ENCODE results near the gene RIPPLY2. TPM values are rescaled to one million over a fixed set of nuclear protein-coding genes. Genes with fewer than 3 reads are reported as not detected.

The RIPPLY2 gene
- total and polyA plus RNA-seq, 8 donors: not detected

GRCh38 chr6:83873869-83874268 lies 20.7 kb downstream of the RIPPLY2 start:
- no peak overlapping the region for H3K4me3 ChIP-seq
- ATAC-seq (no peak), DNase-seq (no peak)
- H3K9me3 ChIP-seq: no peaks in the 10 kb centered on the region
- peak overlapping the region in 1 of 2 donors; percentile 36 for H3K27ac ChIP-seq
- intact Hi-C loops (cut with DNase I): no loop called here
- TF ChIP-seq CTCF (IDR thresholded peaks at IDR 0.05): no peak
- H3K4me1 ChIP-seq: peaks cover 0 to 10% of the 10 kb centered on the region in 2 donors
- H3K27me3 ChIP-seq: no peaks in the 10 kb centered on the region
- H3K36me3 ChIP-seq: peaks cover 0 to 5% of the 10 kb centered on the region in 2 donors

- DNase-seq (no peak), ATAC-seq (no peak)
- intact Hi-C loops (cut with DNase I): no loop called here
- H3K9me3 ChIP-seq: no peaks in the 10 kb centered on the region
- H3K27me3 ChIP-seq: no peaks in the 10 kb centered on the region
- H3K27ac ChIP-seq: no peak overlapping the region
- H3K36me3 ChIP-seq: no peaks in the 10 kb centered on the region
- peaks cover 0 to 13% of the 10 kb centered on the region in 2 donors for H3K4me1 ChIP-seq
- no peak for TF ChIP-seq CTCF (IDR thresholded peaks at IDR 0.05)
- H3K4me3 ChIP-seq: no peak overlapping the region
These were observed 22.7 kb downstream of the RIPPLY2 start for GRCh38 chr6:83875843-83876242.

GRCh38 chr6:83878902-83879644 lies 25.9 kb downstream of the RIPPLY2 start:
- no peak for ATAC-seq
- no peak overlapping the region for H3K4me3 ChIP-seq
- H3K4me1 ChIP-seq: peaks cover 0 to 6% of the 10 kb centered on the region in 2 donors
- H3K27me3 ChIP-seq: no peaks in the 10 kb centered on the region
- no peak overlapping the region for H3K27ac ChIP-seq
- DNase-seq: no peak
- TF ChIP-seq CTCF (IDR thresholded peaks at IDR 0.05): no peak
- intact Hi-C loops (cut with DNase I): no loop called here
- H3K36me3 ChIP-seq: no peaks in the 10 kb centered on the region
- no peaks in the 10 kb centered on the region for H3K9me3 ChIP-seq

GRCh38 chr6:83879746-83880145 lies 26.6 kb downstream of the RIPPLY2 start:
- DNase-seq (no peak), ATAC-seq (no peak)
- intact Hi-C loops (cut with DNase I): loop anchor here in 1 of 2 donors (5.0 kb wide), 2 partner anchors 338 to 353 kb away; no protein-coding TSS in a partner anchor
- no peak overlapping the region for H3K27ac ChIP-seq
- H3K4me3 ChIP-seq: no peak overlapping the region
- H3K4me1 ChIP-seq: peaks cover 0 to 6% of the 10 kb centered on the region in 2 donors
- H3K36me3 ChIP-seq: no peaks in the 10 kb centered on the region
- H3K27me3 ChIP-seq: no peaks in the 10 kb centered on the region
- no peaks in the 10 kb centered on the region for H3K9me3 ChIP-seq
- TF ChIP-seq CTCF (IDR thresholded peaks at IDR 0.05): no peak

GRCh38 chr6:83883240-83883639 lies 30.1 kb downstream of the RIPPLY2 start:
- Histone ChIP-seq H3K4me3 (no peak overlapping the region), H3K9me3 (no peaks in the 10 kb centered on the region), H3K4me1 (peaks cover 0 to 6% of the 10 kb centered on the region in 2 donors), H3K27ac (no peak overlapping the region), H3K27me3 (no peaks in the 10 kb centered on the region), H3K36me3 (no peaks in the 10 kb centered on the region)
- no peak for DNase-seq
- ATAC-seq: no peak
- intact Hi-C loops (cut with DNase I): loop anchor here in 1 of 2 donors (5.0 kb wide), 2 partner anchors 334 to 349 kb away; no protein-coding TSS in a partner anchor
- TF ChIP-seq CTCF (IDR thresholded peaks at IDR 0.05): no peak
